ENCODE data around the gene AHNAK.

The AHNAK gene

DNA sequence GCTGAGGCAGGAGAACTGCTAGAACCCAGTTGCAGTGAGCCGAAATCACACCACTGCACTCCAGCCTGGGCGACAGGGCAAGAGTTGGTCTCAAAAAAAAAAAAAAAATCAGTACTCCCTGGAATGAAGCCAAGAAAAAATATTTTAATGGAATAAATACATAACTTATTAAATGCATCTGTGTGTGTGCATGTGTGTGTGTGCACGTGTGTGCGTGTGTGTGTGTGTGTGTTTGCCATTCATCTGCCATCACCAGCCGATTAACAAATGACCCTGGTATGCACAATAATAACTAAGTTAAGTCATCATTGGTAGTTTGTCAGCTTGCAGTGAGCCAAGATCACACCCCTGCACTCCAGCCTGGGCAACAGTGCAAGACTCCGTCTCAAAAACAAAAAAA is 162.8 kb downstream of the AHNAK start:
- DNase-seq (ENCODE audit: low spot score), result no peak

Data from activated CD4-positive, alpha-beta T cell treated with anti-CD3 and anti-CD28 coated beads, Interleukin-2, Interleukin-4, amounts not matched to agents 100 ng/mL and 50 ng/mL, durations not matched to agents 16 hours and 8 hours (primary cell).